T follicular helper cell (primary cell): ENCODE results near the gene PRDX2.
A peak's percentile ranks its signal among the peaks of the same experiment; 100 is the strongest.

Experiments used
- DNase-seq: peaks from one replicate; pipeline ENCODE4 v3.0.0-alpha.2; 2020; ENCODE audit warnings: low read depth

The PRDX2 gene

DNA sequence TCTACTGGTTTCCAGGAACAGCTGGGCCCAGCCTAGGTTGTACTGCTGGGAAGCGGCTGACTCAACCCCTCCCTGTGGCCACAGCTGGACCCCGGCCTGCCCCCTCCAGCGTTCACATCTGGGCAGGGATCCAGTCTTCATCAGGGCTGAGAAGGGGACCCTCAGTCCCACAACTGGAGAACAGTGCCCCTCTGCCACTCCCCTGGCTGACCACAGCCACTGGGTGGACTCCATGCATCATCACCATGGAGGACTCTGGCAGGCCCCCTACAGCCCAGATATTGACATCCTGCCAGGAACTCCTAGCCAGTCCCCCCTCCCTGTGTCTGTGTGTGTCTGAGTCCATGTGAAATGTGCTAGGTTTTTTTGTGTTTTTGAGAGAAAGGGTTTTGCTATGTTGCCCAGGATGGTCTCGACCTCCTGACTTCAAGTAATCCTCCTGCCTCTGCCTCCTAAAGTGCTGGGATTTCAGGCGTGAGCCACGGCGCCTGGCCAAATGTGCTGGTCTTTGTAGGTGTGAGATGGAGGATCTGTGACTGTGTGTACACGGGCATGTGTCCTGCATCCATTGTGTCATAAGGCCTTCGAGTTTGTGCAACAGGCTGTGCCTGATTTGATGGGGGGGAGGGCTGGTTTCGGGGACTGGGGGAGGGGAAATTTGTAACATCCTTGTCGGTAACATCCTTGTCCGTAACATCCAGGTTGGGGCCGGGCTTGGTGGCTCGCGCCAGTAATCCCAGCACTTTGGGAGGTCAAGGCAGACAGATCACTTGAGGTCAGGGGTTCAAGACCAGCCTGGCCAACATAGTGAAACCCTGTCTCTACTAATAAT, 22.2 kb downstream of the PRDX2 start:
- no peak for DNase-seq

DNA sequence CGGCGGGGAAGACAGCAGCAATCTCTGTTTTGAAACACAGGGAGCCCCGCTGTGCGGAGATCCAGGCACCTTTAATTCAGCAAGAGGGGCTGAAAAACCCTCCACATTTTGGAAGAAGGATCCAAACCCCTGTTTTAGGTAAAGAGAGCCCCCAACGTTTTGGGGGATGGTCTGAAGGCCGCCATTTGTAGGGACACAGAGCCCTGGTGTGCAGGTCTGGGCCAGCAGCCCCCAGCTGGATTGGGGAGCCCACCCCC, 22.8 kb downstream of the PRDX2 start:
- DNase-seq, result no peak

DNA sequence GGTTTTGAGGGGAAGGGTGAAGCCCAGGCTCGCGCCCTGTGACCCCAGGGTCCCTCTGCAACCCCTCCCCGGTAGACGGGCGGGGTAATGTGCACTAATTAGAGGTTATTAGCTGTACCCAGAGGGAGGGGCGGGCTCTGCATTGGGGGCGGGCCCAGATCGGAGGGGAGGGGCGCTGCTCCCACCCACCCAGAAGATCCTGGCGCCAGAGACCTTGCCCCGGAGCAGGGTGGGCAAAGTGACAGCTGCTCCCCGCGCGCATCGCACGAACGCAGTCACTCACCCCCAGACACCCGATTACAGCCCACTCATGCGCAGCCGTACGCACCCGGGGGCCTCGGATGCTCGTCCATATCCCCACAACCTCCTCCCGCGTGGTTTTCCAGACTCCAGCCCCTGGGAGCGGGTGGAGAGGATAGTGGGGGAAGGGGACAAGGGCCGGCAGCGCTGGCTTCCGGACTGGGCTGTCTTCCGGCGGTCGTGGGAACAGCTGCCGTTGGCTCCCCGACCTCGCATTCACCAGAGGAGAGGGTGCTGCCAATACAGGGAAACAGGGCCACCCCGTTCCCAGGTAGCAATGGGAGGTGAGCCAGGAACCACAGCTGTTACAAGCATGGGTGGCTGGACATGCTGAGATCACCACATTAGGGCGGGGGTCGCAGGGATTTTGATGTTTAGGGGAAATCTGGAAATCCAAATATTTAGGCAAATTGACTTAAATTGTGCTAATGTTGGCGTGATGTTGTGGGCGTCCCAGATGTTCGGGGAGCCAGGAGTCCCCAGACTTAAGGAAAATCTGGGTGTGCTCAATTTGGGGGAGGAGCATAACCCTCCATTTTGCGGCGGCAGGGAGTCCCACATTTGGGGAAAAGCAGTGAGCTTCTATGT, 23.3 kb downstream of the PRDX2 start:
- DNase-seq, result no peak

DNA sequence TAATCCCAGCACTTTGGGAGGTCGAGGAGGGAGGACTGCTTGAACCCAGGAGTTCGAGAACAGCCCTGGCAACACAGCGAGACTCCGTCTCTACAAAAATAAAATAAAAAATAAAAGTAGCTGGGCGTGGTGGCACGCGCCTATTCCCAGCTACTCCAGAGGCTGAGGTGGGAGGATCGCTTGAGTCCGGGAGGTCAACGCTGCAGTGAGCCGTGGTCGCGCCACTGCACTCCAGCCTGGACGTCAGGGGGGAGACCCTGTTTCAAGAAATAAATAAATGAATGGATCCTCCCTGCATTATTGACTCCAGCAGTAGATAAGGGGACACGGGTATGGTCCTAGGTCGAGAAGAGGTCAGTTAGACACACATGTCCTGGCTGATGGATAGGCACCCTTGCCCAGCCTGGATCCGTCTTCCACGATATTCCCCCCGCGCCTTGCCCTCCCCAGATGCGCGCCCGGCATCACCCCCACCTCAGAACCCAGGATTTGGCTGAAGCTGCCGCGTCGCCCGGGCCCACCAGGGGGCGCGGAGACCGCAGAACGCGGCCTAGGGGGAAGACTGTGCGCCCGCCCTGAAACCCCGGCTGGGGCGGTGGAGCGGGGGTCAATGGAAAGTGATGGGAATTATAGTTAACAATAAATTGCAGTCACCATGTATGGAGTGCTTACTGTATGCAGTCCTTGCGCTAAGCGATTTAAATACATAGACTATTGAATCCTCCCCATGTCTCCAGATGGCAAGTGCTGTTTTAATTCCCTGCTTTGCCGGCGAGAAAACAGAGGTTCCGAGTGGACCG, 24.2 kb downstream of the PRDX2 start:
- peak; percentile 70 for DNase-seq

DNA sequence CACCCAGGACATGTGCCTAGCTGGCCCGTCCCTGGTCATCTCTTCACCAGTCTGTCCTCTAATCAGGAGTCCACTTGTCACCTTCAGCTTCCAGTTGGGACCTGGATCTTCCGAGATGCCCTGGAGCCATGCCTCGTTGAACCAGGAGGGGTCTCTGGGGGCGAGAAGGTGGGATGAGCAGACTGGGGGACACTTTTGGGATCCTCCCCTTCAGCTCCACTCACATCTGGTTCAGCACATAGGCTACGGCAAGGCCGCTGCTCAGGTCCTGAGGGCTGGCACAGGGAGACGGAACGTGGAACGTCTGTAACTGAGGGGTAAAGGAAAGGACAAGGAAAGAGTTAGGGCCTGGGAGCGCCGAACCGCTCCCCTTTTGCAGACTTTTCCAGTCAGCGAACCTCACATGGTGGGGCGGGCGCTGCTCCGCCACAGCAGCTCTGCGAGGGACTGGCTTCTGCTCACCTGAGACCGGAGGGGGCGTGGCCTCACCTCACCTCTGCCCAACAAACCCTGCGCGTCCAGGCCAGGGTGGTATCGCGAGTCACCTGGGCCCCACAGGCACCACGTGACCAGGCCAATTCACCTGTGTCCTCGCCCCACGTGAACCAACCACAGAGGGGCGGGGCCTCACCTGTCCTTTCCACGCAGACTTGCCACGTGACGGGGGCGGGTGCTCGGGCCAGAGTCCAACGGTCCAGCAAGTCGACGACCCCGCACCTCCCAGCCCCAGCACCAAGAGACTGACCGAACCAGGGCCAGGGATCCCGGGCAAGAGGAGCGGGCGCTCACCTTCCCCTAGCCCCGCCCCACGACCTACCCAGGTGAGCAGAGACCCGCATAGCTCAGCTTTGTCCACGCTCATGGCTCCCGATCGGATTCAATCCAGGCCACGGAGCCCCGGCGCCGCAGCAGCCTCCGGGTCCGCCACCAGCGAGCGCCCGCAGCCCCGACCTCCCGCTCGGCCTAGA, 26.7 kb downstream of the PRDX2 start, which contains the start of gene HOOK2:
Gene HOOK2 (minus strand): TSS at position 965 of the 968 bp plus-strand sequence. CDS start 103 bp downstream, at position 862.
- DNase-seq, result no peak

DNA sequence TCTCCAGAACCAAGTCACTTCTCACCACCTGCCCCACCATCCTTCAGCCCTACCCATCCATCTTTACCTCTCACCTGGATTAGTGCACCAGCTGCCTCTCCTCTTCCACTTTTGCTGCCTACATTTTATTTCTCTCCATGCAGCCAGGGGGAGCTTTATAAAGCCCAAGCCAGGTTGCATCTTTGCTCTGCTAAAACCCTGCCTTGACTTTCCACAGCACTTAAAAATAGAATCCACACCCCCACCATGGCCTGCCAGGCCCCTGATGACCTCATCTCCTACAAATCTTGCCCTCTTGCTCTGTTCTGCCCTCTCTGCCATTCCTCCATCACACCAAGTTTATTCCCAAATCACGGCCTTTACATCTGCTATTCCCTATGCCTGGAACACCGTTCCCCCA, 28.0 kb downstream of the PRDX2 start:
- no peak for DNase-seq

DNA sequence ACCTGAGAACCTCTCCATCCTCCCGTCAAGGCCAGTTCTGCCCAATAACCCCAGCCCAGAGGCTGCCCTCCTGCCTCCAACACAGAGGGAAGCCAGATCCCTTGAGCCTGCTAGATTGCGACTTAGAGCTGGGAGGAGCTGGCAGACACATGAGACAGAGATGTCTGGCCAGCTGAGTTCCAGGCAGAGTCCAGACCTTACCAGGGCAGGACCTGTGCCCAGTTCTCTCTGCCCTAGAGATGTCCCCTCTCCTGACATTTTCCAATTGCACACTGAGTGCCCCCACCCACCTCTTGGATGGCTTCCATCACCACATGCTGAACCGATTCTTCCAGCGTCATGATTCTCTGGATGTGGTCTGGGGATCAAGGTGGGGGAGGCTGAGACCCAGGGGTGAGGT, 29.3 kb downstream of the PRDX2 start:
- no peak for DNase-seq

DNA sequence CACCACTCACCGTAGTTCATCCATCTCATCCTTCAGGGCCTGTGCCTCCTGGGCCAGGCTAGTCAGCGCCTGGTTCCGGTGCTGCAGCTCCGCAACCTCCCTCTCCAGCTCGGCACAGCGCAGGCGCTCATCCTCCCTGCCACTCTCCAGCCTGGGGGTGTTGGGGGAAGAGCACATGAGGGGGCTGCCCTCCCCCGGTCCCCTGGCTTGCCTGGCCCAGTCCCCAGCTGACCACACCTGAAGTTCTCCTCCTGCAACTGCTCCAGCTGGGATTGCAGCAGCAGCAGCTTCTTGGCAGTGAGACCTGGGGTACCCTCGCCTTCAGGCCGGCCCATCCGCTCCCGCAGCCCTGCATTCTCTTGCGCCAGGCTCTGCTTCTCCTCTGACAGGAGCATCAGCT, 30.7 kb downstream of the PRDX2 start:
- no peak for DNase-seq

DNA sequence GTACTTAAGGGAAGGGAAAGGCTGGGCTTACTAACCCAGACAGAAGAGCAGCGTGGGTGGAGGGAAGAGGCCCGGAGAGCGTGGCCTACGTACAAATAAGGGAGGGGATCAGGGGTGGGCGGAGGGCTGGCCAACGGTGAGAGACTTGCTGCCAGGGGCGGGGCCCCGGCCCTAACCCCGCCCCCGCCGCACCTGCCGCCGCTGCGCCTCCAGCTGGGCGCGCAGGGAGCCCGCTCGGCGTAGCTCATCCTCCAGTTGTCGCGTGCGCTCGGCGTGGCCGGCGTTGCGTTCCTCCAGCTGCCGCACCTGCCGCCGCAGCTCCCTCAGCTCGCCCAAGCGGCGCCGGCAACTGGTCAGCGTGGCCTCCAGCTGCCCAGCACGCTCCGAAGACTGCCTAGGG, 31.9 kb downstream of the PRDX2 start:
- DNase-seq, result no peak

DNA sequence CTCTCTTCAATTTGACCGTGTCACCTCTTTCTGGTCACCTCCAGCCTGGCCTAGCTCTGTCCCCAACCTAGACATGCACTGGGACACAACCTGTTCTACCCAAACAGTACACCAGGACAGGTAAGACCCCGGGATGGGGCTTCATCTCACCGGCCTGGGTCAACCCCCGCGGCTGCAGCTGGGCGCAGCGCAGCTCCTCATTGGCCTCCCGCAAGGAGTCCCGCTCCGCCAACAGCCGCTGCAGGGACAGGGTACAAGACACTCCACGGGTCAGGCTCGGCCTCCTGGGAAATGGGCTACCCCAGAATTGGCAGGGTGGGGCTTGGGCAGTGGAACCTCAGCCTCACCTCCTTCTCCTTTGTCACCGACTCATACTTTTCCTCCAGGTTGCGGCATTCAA, 33.9 kb downstream of the PRDX2 start:
- DNase-seq, result no peak

DNA sequence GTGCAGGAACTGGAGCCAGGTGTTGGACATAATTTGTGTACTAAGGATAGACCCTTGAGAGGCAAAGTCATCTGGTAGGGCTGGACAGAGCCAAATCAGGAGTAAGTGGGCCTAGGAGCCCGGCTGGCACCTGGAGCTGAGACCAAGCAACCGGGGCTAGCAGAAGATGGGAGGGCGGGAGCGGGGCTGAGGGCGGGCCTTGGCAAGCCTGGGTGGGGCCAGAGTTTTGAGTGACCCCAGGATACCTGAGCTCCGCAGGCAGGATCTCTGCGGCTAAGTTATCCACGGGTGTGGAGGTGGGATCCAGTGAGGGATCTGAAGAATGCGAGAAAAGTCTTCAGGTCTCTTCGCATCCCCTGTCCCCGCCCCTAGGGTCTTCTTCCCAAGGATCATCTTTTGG, 34.5 kb downstream of the PRDX2 start:
- no peak for DNase-seq

DNA sequence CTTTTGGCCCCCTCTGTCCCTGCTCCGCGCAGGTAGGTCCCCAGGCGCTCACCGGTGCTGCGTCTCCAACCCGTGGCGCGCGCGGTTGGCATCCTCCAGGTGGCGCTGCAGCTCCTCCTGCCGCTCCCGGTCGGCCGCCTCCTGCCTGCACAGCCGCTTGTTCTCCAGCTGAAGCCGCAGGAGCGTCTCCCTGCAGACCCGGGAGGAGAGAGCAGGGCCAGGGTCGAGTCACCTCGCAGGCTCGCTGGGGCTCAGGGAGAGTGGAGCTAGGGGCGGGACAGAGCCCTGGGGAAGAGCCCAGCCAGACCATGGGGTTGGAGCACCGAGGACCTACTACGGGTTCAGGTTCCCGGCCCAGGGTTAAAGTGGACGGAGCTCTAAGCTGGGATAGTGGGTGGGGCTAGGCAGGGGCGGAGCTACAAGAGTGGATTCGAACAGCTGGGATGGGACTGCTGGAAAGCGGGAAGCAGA, 35.5 kb downstream of the PRDX2 start:
- no peak for DNase-seq

DNA sequence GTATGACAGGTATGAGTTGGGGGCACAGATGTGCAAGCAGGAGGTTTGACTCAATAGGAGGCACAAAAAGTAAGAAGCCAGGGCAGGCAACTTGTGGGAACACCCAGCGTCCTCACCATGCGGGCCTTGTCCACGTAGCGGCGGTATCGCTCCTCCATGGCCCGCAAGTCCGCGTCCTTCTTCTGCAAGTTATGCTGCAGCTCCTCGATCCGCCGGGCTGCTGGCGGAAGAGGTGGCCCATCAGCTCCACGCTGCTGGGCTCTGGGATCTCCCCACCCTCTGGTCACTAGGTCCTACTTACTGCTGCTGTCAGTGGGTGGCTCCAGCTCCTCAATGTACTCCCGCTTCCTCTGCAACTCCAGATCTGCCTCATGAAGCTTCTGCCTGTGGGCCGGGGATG, 36.9 kb downstream of the PRDX2 start:
- no peak for DNase-seq

DNA sequence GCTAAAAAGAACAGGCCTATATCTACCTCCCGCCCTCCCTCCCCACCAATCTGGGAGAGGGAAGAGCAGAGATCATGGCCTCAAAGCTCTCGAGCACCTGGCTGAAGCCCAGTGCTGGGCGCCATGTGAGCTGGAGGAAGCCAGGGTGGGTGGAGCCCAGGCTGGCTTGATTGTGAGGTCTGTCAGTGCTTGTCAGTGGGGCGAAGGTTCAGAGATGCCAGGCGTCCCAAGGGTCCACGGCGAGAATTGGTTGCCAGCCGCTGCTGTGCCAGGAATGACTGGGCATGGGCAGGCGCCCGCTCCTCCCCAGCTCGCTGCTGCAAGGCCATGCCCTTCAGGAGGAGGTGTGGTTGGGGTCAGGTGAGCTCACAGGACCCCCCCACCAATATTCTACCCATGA, 38.5 kb downstream of the PRDX2 start:
- no peak for DNase-seq

DNA sequence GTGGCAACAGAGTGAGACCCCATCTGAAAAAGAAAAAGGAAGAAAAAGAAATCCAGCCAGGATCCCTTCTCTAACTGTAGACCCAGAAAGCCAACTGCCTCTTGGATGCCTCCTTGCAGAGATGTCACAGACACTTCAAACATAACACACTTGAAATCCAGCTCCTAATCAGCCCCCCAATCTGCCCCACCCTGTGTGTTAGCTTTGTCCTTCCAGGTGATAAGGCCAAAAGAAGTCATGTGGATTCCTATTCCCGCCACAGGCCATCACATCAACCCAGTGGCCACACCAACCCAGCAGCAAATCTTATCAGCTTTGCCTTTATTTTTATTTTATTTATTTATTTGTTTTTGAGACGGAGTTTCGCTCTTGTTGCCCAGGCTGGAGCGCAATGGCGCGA, 41.9 kb downstream of the PRDX2 start:
- DNase-seq, result no peak

DNA sequence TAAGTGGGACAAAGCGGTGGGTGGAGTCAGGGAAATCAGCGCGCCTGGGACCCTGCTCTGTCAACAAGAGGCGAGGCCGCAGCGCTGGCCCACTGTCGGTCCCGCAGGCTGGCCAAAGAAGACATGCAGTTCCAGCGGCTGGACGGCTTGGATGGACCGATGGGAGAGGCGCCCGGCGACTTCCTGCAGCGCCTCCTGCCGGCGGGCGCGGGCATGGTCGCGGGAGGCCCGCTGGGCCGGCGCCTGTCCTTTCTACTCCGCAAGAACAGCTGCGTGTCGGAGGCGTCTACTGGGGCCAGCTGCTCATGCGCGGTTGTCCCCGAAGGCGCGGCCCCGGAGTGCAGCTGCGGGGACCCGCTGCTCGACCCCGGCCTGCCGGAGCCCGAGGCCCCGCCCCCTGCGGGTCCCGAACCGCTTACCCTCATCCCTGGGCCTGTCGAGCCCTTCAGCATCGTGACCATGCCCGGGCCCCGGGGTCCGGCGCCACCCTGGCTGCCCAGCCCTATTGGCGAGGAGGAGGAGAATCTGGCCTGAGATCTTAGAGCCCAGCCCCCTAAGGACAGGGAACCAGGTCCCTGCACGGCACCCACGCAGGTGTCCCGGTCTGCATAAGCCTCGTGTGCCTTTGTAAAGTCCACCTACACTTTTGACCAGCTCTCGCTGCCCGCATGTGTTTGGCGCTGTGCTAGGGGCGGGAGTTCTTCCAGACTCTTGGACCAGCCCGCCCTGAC, 43.9 kb downstream of the PRDX2 start:
- peak; percentile 40 for DNase-seq

DNA sequence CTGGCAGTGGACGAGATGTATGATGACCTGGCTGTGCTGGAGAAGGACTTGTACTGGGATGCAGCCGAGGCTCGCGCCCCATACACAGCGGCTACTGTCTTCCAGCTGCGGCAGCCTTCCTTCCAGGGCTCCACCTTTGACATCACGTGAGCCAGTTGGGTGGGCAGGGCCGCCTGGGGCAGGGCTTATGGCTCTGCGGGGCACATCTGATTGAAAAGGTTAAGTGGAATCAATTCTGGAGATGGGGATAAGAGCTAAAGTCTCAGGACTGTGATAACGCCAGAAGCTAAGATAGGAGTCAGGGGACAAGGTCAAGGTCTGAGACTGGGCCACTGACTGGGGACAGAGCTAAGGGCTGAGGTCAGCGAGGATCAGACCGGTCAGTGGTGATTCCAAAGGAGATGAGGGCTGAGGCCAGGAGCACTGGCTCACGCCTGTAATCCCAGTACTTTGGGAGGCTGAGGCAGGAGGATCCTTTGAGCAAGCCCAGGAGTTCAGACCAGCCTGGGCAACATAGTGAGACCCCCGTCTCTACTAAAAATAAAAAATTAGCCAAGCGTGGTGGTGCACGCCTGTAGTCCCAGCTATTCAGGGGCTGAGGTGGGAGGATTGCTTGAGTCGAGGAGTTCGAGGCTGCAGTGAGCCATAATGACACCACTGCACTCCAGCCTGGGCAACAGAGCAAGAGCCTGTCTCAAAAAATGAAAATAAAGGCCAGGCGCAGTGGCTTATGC, 45.3 kb downstream of the PRDX2 start:
- no peak for DNase-seq

DNA sequence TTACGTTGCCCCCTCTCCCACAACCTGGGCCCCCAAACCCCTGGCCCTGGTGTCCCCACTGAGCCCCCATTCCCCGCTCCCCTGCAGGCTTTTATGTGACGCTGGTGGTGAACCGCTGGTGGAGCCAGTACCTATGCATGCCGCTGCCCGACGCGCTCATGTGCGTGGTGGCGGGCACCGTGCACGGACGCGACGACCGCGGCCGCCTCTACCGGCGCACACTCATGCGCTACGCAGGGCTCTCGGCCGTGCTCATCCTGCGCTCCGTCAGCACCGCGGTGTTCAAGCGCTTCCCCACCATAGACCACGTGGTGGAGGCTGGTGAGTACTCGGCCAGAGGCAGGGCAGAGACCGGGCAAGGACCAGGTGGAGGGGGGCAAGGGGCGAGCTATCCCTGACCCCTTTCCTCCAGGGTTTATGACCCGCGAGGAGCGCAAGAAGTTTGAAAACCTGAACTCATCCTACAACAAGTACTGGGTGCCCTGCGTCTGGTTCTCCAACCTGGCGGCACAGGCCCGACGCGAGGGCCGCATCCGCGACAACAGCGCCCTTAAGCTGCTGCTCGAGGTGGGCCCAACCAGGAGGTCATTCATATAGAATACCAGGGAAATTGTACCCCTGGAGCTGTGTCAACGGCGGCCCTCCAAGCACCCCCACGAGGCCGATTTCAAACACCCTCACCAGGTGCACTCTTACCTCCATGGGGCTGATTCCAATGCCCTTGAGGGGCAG, 47.0 kb downstream of the PRDX2 start:
- DNase-seq, result no peak
